ENCODE measurements around the gene NTF4. TPM values are rescaled to one million over a fixed set of nuclear protein-coding genes. Genes with fewer than 3 reads are reported as not detected.
"Not testable (repeated sequence)": the region's sequence is repeated elsewhere in the genome, so short reads cannot be mapped to it uniquely, and the experiment has no call there.

The NTF4 gene
- total RNA-seq, 1 experiment from 2014 or later: 0.18 TPM

- H3K27ac ChIP-seq (ENCODE audit: low read length); H3K36me3 ChIP-seq (ENCODE audit: low read depth, low read length); intact Hi-C loops (cut with micrococcal nuclease); H4K20me1 ChIP-seq (ENCODE audit: low read length); BruUV-seq (replicated peaks); H3K79me2 ChIP-seq (ENCODE audit: low read length); H3F3A ChIP-seq (ENCODE audit: low read length, unreplicated experiment); H3K9me3 ChIP-seq (ENCODE audit: low read length); H3K4me3 ChIP-seq (ENCODE audit: low read length); H2AFZ ChIP-seq (ENCODE audit: low read length); H3K9me2 ChIP-seq (replicated peaks; ENCODE audit: low read length); H3K9ac ChIP-seq (ENCODE audit: low read length); POLR2A ChIA-PET (ENCODE audit: unreplicated experiment); H3K27me3 ChIP-seq (ENCODE audit: low read length): not testable (repeated sequence)
- Histone ChIP-seq H3K4me2 (ENCODE audit: low read length) (peak overlapping the region; percentile 57; the same call in 1 of the 2 replicates), H3K4me1 (ENCODE audit: insufficient read depth, low read length) (peaks cover 13% of the 10 kb centered on the region)
- ATAC-seq: peak; percentile 97
- DNase-seq: peak; percentile 78
- CTCF ChIA-PET: interaction anchor here (0.6 kb wide), 1 partner anchor 45 kb away, joined by 3 read pairs; the partner anchor contains the start of gene RUVBL2
Observed at GRCh38 chr19:49038557-49039276, 25.9 kb downstream of the NTF4 start.

GRCh38 chr19:49038111-49038510 lies 26.5 kb downstream of the NTF4 start:
- H3K4me3 ChIP-seq (ENCODE audit: low read length); H2AFZ ChIP-seq (ENCODE audit: low read length); POLR2A ChIA-PET (ENCODE audit: unreplicated experiment); H3K9me2 ChIP-seq (replicated peaks; ENCODE audit: low read length); intact Hi-C loops (cut with micrococcal nuclease); BruUV-seq (replicated peaks); H3K9me3 ChIP-seq (ENCODE audit: low read length); H3F3A ChIP-seq (ENCODE audit: low read length, unreplicated experiment); H3K27ac ChIP-seq (ENCODE audit: low read length); H3K9ac ChIP-seq (ENCODE audit: low read length); H3K36me3 ChIP-seq (ENCODE audit: low read depth, low read length); H4K20me1 ChIP-seq (ENCODE audit: low read length); ATAC-seq; DNase-seq; H3K27me3 ChIP-seq (ENCODE audit: low read length); H3K79me2 ChIP-seq (ENCODE audit: low read length): not testable (repeated sequence)
- CTCF ChIA-PET: interaction anchor here (0.6 kb wide), 1 partner anchor 45 kb away, joined by 3 read pairs; the partner anchor contains the start of gene RUVBL2
- H3K4me2 ChIP-seq (ENCODE audit: low read length): peak overlapping the region; percentile 57; the same call in 1 of the 2 replicates
- peaks cover 13% of the 10 kb centered on the region for H3K4me1 ChIP-seq (ENCODE audit: insufficient read depth, low read length)

DNA sequence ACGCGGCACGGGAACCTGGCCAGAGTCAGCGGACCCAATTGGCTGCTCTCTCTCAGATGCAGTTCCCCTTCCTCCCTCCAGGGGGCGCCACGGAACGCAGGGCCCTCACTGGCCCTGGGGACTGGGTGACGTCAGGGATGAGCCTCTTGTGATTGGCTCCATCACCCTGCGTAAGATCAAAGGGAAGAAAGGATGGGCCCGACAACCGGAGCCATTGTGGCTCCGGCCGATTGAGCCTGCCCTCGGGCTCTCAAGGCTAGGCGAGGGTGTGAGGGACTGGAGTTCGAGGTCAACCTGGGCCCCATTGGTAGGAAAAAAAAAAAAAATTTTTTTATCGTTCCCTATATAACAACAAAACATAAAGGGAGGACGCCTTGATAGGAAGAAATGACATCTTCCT lies 27.8 kb downstream of the NTF4 start, which contains the start of gene CGB1:
TSS of gene CGB1 (minus strand) at position 81 of the 400 bp plus-strand sequence. CDS start 184 bp downstream, outside the sequence.
- H3F3A ChIP-seq (ENCODE audit: low read length, unreplicated experiment); H3K79me2 ChIP-seq (ENCODE audit: low read length); H3K4me3 ChIP-seq (ENCODE audit: low read length); POLR2A ChIA-PET (ENCODE audit: unreplicated experiment); H2AFZ ChIP-seq (ENCODE audit: low read length); ATAC-seq; H3K4me2 ChIP-seq (ENCODE audit: low read length); H3K27ac ChIP-seq (ENCODE audit: low read length); H3K9ac ChIP-seq (ENCODE audit: low read length); BruUV-seq (replicated peaks); H3K4me1 ChIP-seq (ENCODE audit: insufficient read depth, low read length); H3K9me2 ChIP-seq (replicated peaks; ENCODE audit: low read length); H3K27me3 ChIP-seq (ENCODE audit: low read length); H3K36me3 ChIP-seq (ENCODE audit: low read depth, low read length); H4K20me1 ChIP-seq (ENCODE audit: low read length); CTCF ChIA-PET; intact Hi-C loops (cut with micrococcal nuclease); H3K9me3 ChIP-seq (ENCODE audit: low read length): not testable (repeated sequence)
- peak; percentile 19 for DNase-seq
- TF ChIP-seq, protein P1, sequence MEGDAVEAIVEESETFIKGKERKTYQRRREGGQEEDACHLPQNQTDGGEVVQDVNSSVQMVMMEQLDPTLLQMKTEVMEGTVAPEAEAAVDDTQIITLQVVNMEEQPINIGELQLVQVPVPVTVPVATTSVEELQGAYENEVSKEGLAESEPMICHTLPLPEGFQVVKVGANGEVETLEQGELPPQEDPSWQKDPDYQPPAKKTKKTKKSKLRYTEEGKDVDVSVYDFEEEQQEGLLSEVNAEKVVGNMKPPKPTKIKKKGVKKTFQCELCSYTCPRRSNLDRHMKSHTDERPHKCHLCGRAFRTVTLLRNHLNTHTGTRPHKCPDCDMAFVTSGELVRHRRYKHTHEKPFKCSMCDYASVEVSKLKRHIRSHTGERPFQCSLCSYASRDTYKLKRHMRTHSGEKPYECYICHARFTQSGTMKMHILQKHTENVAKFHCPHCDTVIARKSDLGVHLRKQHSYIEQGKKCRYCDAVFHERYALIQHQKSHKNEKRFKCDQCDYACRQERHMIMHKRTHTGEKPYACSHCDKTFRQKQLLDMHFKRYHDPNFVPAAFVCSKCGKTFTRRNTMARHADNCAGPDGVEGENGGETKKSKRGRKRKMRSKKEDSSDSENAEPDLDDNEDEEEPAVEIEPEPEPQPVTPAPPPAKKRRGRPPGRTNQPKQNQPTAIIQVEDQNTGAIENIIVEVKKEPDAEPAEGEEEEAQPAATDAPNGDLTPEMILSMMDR (conservative IDR thresholded peaks at IDR 0.05; ENCODE audit: low read depth, low read length): peak; percentile 59

- H4K20me1 ChIP-seq (ENCODE audit: low read length); ATAC-seq; intact Hi-C loops (cut with micrococcal nuclease); H3K4me2 ChIP-seq (ENCODE audit: low read length); DNase-seq; H3K9me3 ChIP-seq (ENCODE audit: low read length); H3K27me3 ChIP-seq (ENCODE audit: low read length); H3F3A ChIP-seq (ENCODE audit: low read length, unreplicated experiment); H3K4me3 ChIP-seq (ENCODE audit: low read length); H3K4me1 ChIP-seq (ENCODE audit: insufficient read depth, low read length); POLR2A ChIA-PET (ENCODE audit: unreplicated experiment); H2AFZ ChIP-seq (ENCODE audit: low read length); BruUV-seq (replicated peaks); CTCF ChIA-PET; H3K9me2 ChIP-seq (replicated peaks; ENCODE audit: low read length); H3K27ac ChIP-seq (ENCODE audit: low read length); H3K79me2 ChIP-seq (ENCODE audit: low read length); H3K9ac ChIP-seq (ENCODE audit: low read length); H3K36me3 ChIP-seq (ENCODE audit: low read depth, low read length): not testable (repeated sequence)
- TF ChIP-seq, protein P1 (conservative IDR thresholded peaks at IDR 0.05; ENCODE audit: low read depth, low read length): peak; percentile 39; the same call in 1 of the 2 replicates
Observed at GRCh38 chr19:49031642-49032301, 32.8 kb downstream of the NTF4 start, which contains the start of gene CGB2. Gene CGB2, plus strand, starts transcription at chr19:49031890. Its CDS starts 206 bp downstream, at chr19:49032096.

GRCh38 chr19:49030323-49030722 lies 34.3 kb downstream of the NTF4 start:
- H3K36me3 ChIP-seq (ENCODE audit: low read depth, low read length); H3K9me3 ChIP-seq (ENCODE audit: low read length); BruUV-seq (replicated peaks); H3K27ac ChIP-seq (ENCODE audit: low read length); H3K9ac ChIP-seq (ENCODE audit: low read length); ATAC-seq; CTCF ChIA-PET; H4K20me1 ChIP-seq (ENCODE audit: low read length); DNase-seq; H2AFZ ChIP-seq (ENCODE audit: low read length); H3K4me2 ChIP-seq (ENCODE audit: low read length); H3K4me1 ChIP-seq (ENCODE audit: insufficient read depth, low read length); POLR2A ChIA-PET (ENCODE audit: unreplicated experiment); H3F3A ChIP-seq (ENCODE audit: low read length, unreplicated experiment); intact Hi-C loops (cut with micrococcal nuclease); H3K27me3 ChIP-seq (ENCODE audit: low read length); H3K9me2 ChIP-seq (replicated peaks; ENCODE audit: low read length); H3K79me2 ChIP-seq (ENCODE audit: low read length); H3K4me3 ChIP-seq (ENCODE audit: low read length): not testable (repeated sequence)

All from PC-3 (cell line).